GM18870 (cell line): Measurements from ENCODE around the gene SLC48A1.

Experiments
- ATAC-seq: cut with Tn5 transposase; IDR thresholded peaks from one replicate; pipeline ENCODE4 v1.9.1; 2021; ENCODE audit warnings: moderate library complexity; ENCODE audit not compliant: unreplicated experiment

SLC48A1 gene

GRCh38 chr12:47776471-47777143 lies 3.6 kb downstream of the SLC48A1 start:
- ATAC-seq, result no peak

- no peak for ATAC-seq
Observed at GRCh38 chr12:47777151-47777550, 4.1 kb downstream of the SLC48A1 start.

- ATAC-seq, result no peak
Observed at GRCh38 chr12:47777741-47778558, 4.9 kb downstream of the SLC48A1 start.

GRCh38 chr12:47778881-47779280 lies 5.8 kb downstream of the SLC48A1 start:
- no peak for ATAC-seq

- ATAC-seq, result peak; percentile 73
Observed at GRCh38 chr12:47779301-47779942, 6.4 kb downstream of the SLC48A1 start.

DNA sequence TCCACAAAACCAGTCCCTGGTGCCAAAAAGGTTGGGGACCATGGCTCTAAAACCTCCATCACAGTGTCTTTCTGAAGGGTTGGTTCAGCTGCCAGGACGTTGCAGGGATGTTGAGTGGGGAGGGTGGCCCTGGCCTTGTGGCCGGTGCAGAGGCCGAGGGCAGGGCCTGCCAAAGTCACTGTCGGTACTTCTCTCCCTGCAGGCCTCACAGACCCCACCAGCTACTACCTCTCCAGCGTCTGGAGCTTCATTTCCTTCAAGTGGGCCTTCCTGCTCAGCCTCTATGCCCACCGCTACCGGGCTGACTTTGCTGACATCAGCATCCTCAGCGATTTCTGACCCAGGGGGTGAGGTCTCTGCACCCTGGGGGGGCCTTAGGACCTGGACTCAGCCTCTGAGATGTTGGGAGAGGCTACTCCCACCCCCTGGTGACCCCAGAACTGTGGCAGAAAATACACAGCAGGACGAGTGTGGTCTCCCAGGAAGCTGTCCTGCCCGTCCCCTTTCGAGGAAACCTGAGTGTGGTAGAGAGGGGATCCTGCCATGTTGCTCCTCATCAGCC lies 7.0 kb downstream of the SLC48A1 start:
- no peak for ATAC-seq

- no peak for ATAC-seq
Observed at GRCh38 chr12:47781479-47782371, 8.7 kb downstream of the SLC48A1 start.

DNA sequence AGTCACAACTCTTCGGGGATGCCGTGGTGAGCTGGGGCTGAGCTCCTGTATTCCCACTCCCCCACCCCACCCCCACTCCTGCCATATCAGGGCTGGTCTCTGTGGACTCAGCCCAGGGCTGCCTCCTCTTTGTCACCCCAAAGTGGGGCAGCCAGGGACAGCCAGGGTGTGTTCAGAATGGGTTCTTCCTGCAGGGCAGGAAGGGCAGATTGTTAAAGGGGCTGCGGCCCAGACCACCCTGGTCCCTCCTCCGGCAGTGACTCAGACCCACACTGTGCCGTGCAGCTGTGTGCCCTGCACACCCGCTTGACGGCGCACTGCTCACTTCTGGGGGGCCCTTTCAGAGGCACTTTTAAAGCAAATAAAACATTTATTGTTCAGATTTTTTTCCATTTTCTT lies 9.3 kb downstream of the SLC48A1 start:
- no peak for ATAC-seq

GRCh38 chr12:47783024-47783755 lies 10.2 kb downstream of the SLC48A1 start:
- ATAC-seq, result no peak

- no peak for ATAC-seq
Observed at GRCh38 chr12:47783821-47784819, 11.1 kb downstream of the SLC48A1 start.

DNA sequence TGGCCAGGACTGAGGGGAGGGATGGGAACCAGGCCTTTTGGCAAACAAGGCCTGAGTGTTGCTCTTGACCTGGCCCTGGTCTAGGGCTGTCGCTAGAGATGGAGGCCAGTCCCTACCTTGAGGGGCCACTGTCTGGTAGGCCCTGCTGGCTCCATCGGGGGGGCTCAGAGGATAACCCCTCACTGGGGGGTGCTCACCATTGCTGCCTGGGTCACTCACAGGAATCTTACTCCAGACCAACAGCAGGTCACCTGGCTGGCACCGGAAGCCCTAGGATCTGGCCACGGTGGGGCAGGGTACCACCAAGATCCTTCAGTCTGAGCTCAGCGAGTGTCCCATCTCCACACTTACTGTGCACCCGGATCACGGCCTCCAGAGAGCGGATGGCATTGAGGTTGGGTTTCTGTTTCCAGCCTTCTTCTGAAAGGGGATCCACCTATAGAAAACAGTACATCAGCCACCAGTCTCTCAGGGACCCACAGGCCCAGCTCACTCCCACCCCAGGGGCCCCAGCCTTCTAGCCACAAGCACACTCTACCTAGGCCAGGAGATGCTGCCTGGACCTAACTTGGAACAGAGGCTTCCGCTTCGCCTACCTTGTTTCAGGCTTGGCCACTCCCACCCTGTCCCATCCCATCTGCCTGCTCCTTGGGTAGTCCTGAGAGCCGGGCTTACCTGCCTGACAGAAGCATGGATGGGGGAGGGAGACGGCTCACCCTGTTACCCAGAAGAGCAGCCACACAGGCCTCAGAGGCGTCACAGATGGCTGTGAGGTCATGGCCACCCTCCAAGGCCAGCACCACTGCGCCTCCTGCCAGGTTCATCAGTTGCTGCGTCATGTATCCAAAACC lies 12.2 kb downstream of the SLC48A1 start:
- ATAC-seq, result no peak

DNA sequence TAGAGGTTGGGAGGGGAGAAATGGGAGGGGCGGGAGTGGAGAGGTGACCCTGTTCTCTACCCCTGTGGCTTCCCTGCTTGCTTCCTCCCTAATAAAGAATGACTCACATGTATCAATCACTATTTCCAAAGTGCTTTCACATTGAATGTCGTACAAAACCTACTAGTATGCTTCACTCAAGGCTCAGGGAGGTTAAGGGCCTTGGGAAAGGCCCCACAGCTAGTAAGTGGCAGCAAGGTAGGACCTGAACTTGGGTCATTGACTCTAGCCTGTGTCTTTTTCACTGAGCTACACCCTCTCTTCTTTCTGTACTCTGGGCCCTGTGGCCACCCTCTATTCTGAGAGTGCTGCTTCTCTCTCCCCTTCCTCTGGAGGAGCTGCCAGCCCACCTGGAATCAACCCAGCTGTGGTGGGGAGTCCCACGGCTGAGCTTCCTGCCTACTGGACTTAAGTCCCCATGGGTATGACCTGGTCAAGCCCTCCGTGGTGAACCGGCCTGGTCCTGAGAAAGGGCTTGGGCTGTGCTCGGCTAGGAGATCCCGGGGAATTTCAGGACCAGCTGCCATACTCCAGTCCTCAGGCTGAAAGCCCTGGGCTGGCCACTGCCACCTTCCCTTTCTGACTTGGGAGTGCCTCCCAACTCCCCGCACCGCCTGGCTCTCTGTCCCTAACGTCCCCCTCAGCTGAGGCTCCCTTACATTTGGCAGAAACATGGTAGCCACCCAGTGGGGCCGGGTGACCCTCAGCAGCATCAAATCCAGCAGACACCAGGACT lies 13.0 kb downstream of the SLC48A1 start:
- no peak for ATAC-seq

DNA sequence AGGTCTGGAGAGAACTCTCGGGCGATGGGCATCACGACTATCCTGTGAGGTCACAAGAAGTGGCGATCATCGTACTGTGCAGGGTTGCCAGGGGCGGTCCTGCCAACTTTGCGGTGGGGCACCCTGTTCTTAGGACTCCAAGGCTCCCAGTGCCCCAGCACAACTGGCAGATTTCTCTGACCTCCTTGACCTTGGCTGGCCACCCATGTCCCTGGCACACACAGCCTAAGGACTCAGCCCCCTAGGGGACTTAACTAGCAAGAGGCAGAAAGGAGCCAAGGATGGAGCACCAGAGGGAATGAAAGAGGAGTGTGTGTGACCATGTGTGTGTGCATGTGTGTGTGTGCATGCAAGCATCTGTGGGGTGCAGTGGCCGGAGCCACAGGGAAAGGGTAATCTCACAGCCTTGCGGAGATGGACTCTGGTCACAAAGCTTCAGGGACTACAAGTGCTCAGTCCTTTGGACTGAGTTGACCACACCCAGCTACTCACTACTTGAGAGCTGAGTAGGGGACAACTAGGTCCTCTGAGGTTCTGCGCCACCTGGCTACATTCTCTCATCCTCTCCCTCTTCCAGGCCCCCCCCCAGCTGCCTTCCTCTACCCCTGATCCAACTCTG lies 13.7 kb downstream of the SLC48A1 start:
- no peak for ATAC-seq

DNA sequence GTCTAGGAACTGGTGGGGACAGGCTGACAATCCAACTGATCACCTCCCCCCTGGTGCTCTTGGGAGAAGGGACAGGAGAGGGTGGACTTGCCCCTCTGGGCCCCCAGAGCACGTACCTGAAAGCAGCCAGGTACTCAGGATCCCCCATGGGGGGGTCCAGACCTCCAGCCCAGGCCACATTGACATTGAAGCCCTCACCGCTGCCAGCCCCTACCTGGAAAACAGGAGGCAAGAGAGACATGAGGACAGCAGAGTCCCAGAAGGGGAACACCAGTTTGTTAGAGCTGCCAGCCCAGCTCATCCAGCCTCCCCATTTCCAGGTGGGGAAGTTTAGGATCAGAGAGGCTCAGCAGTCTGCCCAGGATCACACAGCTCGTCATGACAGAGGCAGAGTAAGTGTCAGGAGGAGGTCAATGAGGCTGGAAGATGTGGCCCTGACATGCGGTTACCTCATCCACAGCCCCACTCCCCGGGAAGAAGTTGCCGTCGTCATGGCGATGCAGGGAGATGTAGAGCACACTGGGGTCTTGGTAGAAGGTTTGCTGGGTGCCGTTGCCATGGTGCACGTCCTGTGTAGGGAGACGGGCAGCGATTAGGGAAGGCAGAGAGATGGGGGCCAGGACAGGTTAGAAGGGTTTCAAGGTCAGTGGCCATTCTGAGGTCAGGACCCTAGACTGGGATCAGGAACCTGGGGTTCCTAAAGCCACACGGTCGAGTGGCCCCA lies 14.7 kb downstream of the SLC48A1 start:
- ATAC-seq, result no peak

- ATAC-seq, result no peak
Observed at GRCh38 chr12:47789141-47789540, 16.1 kb downstream of the SLC48A1 start.
